GM19455 (cell line): Measurements from ENCODE around the gene CASZ1.

Source experiments
- ATAC-seq: cut with Tn5 transposase; IDR thresholded peaks from one replicate; pipeline ENCODE4 v1.9.1; 2021; ENCODE audit not compliant: unreplicated experiment

The CASZ1 gene

GRCh38 chr1:10687782-10688408, 108.6 kb downstream of the CASZ1 start:
- ATAC-seq: no peak

GRCh38 chr1:10687251-10687651, 109.2 kb downstream of the CASZ1 start:
- no peak for ATAC-seq

- ATAC-seq: no peak
These were observed 109.9 kb downstream of the CASZ1 start for GRCh38 chr1:10686404-10687040.

- ATAC-seq: no peak
These were observed 110.5 kb downstream of the CASZ1 start for GRCh38 chr1:10685808-10686403.

GRCh38 chr1:10685196-10685807, 111.1 kb downstream of the CASZ1 start:
- ATAC-seq: no peak

- ATAC-seq: no peak
These were observed 112.2 kb downstream of the CASZ1 start for GRCh38 chr1:10684221-10684620.

GRCh38 chr1:10682449-10683309, 113.8 kb downstream of the CASZ1 start:
- ATAC-seq: no peak

GRCh38 chr1:10682108-10682445, 114.4 kb downstream of the CASZ1 start:
- ATAC-seq: no peak

- ATAC-seq: no peak
These were observed 114.9 kb downstream of the CASZ1 start for GRCh38 chr1:10681296-10682107.

- ATAC-seq: no peak
These were observed 116.0 kb downstream of the CASZ1 start for GRCh38 chr1:10680487-10680886.

- no peak for ATAC-seq
These were observed 116.8 kb downstream of the CASZ1 start for GRCh38 chr1:10679496-10680220.

GRCh38 chr1:10678852-10679251, 117.6 kb downstream of the CASZ1 start:
- no peak for ATAC-seq

GRCh38 chr1:10678402-10678801, 118.0 kb downstream of the CASZ1 start:
- no peak for ATAC-seq

- ATAC-seq: no peak
These were observed 118.7 kb downstream of the CASZ1 start for GRCh38 chr1:10677491-10678391.

- no peak for ATAC-seq
These were observed 119.5 kb downstream of the CASZ1 start for GRCh38 chr1:10676963-10677362.

GRCh38 chr1:10675813-10676212, 120.6 kb downstream of the CASZ1 start:
- ATAC-seq: no peak

- ATAC-seq: no peak
These were observed 121.5 kb downstream of the CASZ1 start for GRCh38 chr1:10674700-10675609.

GRCh38 chr1:10674222-10674621, 122.2 kb downstream of the CASZ1 start:
- ATAC-seq: no peak
